OCI-LY7 (cell line): ENCODE results near the gene TMED7.

Source experiments
- CTCF ChIP-seq: fragments of 200-600 bp; sonication (generic); conservative IDR thresholded peaks from 2 replicates; pipeline ENCODE4 v1.5.1; 2014; ENCODE audit warnings: mild to moderate bottlenecking, antibody characterized with exemption, low read length, moderate library complexity, mixed read lengths
- EZH2phosphoT487 ChIP-seq: fragments of 200-600 bp; sonication (generic); IDR thresholded peaks from 2 replicates; pipeline ENCODE4 v1.6.1; 2018; ENCODE audit warnings: low read depth, borderline replicate concordance, mild to moderate bottlenecking, mixed run types, antibody characterized with exemption, low read length, moderate library complexity, mixed read lengths

DNA sequence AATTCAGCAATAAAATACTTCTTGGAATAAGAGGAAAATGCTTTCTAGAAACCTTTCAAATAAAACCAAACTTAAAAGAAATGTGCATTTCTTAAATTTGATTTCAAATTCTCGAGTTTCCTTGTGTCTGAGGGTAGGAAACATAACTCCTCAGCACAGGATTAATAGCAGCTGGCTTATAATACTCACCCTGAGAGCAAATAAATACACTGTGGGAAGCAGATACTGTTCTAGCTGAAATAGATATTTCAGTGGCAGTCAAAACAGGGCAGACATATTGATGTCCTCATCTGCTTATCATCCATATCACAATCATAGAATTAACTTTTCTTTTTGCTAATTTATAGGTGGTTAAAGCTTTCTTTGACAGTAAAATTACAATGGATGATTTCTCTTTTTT lies 57.2 kb downstream of the TMED7 start:
- TF ChIP-seq CTCF: no peak
- no peak for TF ChIP-seq EZH2phosphoT487
